Ishikawa (cell line): ENCODE data around the gene STAT4.
A peak's percentile ranks its signal among the peaks of the same experiment; 100 is the strongest.

Experiments used
- CEBPB ChIP-seq: IDR thresholded peaks from 2 replicates; pipeline ENCODE4 v1.6.1; 2012
- CREB1 ChIP-seq: IDR thresholded peaks from 2 replicates; pipeline ENCODE4 v1.6.1; 2012; ENCODE audit warnings: low read depth
- EGR1 ChIP-seq: IDR thresholded peaks from 2 replicates; pipeline ENCODE4 v1.6.1; 2012
- EP300 ChIP-seq: IDR thresholded peaks from 2 replicates; pipeline ENCODE4 v1.6.1; 2012; ENCODE audit warnings: borderline replicate concordance
- FOXM1 ChIP-seq: IDR thresholded peaks from 2 replicates; pipeline ENCODE4 v1.6.1; 2012; ENCODE audit warnings: low read depth, borderline replicate concordance
- NFIC ChIP-seq: IDR thresholded peaks from 2 replicates; pipeline ENCODE4 v1.6.1; 2012
- RAD21 ChIP-seq: IDR thresholded peaks from 2 replicates; pipeline ENCODE4 v1.6.1; 2012; ENCODE audit warnings: low read depth
- REST ChIP-seq: IDR thresholded peaks from 2 replicates; pipeline ENCODE4 v1.6.1; 2012; ENCODE audit warnings: low read depth, mild to moderate bottlenecking
- TAF1 ChIP-seq: IDR thresholded peaks from 2 replicates; pipeline ENCODE4 v1.6.1; 2012; ENCODE audit warnings: low read depth, mild to moderate bottlenecking
- TCF12 ChIP-seq: IDR thresholded peaks from 2 replicates; pipeline ENCODE4 v1.6.1; 2012; ENCODE audit warnings: low read depth
- TEAD4 ChIP-seq: IDR thresholded peaks from 2 replicates; pipeline ENCODE4 v1.6.1; 2012
- USF1 ChIP-seq: IDR thresholded peaks from 2 replicates; pipeline ENCODE4 v1.6.1; 2012
- YY1 ChIP-seq: IDR thresholded peaks from 2 replicates; pipeline ENCODE4 v1.6.1; 2012; ENCODE audit warnings: low read depth
- ZBTB7A ChIP-seq: IDR thresholded peaks from 2 replicates; pipeline ENCODE4 v1.6.1; 2012; ENCODE audit warnings: low read depth
- TF ChIP-seq, protein P1 (sequence below): IDR thresholded peaks from 2 replicates; pipeline ENCODE4 v1.6.1; 2012

Gene STAT4

GRCh38 chr2:191039616-191040015, 111.2 kb downstream of the STAT4 start:
- TF ChIP-seq REST: no peak
- no peak for TF ChIP-seq TCF12
- TF ChIP-seq CEBPB: no peak
- TF ChIP-seq EP300: no peak
- TF ChIP-seq FOXM1: no peak
- TF ChIP-seq RAD21: no peak
- no peak for TF ChIP-seq NFIC
- no peak for TF ChIP-seq ZBTB7A
- TF ChIP-seq CREB1: no peak
- no peak for TF ChIP-seq TEAD4

GRCh38 chr2:191038741-191039140, 112.1 kb downstream of the STAT4 start:
- TF ChIP-seq REST (no peak), EP300 (no peak), RAD21 (no peak), CEBPB (no peak), TCF12 (no peak), EGR1 (no peak), FOXM1 (no peak), NFIC (no peak), CREB1 (no peak), TAF1 (no peak), ZBTB7A (no peak)
- TF ChIP-seq, protein P1, sequence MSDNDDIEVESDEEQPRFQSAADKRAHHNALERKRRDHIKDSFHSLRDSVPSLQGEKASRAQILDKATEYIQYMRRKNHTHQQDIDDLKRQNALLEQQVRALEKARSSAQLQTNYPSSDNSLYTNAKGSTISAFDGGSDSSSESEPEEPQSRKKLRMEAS: no peak

DNA sequence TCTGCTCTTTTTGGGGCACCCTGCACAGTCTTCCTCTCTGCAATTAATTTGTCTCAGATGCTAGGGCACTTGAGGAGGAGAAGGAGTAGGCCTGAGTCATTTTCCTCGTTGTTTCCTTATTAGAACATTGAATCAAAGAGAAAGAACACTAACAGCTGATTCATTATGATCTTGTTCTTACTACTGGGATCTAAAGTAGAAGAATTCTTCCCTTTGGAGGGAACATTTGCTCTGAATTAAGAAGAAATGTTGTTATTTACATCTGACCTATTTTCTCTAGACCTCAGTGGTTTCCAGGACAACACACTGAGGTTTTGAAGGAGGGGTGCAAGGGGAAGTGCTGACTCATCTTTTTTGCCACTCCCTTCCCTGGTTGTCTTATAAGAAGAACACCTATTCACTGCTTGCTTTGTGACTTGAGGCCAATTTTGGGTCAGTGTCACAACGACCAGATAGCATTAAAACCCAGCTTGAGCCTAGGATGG, 112.5 kb downstream of the STAT4 start:
- TF ChIP-seq, protein P1: no peak
- TF ChIP-seq TEAD4 (no peak), YY1 (no peak)

DNA sequence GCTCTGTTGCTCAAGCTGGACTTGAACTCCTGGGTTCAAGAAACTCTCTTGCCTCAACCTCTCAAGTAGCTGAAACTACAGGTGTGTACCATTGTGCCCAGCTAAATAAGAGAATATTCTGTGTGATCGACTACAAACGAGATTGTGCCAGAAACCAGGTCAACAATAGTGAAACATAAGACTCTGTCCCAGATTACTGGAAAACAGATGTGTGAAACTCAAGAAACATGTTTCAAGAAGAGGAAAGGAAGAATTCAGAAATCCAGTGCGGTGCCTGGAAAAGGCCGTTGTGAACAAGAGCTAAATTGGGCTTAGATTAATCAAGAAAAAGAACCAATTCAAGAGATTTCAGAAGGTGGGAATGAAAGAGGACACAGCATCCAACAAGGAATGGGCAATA, 113.4 kb downstream of the STAT4 start:
- TF ChIP-seq EP300 (no peak), USF1 (no peak), TAF1 (no peak), ZBTB7A (no peak), EGR1 (no peak), RAD21 (no peak), TEAD4 (no peak), REST (no peak), YY1 (no peak), CREB1 (no peak), CEBPB (no peak), NFIC (no peak)
- TF ChIP-seq, protein P1: no peak

GRCh38 chr2:191036363-191036762, 114.4 kb downstream of the STAT4 start:
- TF ChIP-seq EP300: no peak
- TF ChIP-seq TEAD4: no peak
- TF ChIP-seq RAD21: no peak
- no peak for TF ChIP-seq TCF12
- TF ChIP-seq, protein P1: no peak
- peak; percentile 40 for TF ChIP-seq NFIC
